ENCODE data around the gene PARK7.

The PARK7 gene

DNA sequence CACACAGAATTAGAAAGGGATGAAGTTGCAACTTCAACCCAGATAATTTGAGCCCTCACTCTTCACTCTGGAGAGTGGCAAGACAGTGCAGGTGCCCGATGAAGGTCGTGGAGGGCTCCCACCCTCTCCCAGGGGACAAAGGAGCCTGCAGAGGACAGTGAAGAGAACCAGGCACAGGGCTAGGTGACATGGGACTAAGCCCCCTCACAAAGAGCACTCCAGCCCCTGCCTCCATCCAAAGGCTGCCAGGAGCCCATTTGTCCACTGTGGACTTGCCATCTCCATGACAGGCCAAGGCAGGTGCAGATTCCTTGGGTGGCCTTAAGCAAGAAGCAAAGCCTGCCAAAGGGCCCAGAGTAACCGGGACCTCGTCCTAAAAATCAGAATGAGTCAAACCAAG lies 49.5 kb downstream of the PARK7 start:
- no peak for DNase-seq

DNA sequence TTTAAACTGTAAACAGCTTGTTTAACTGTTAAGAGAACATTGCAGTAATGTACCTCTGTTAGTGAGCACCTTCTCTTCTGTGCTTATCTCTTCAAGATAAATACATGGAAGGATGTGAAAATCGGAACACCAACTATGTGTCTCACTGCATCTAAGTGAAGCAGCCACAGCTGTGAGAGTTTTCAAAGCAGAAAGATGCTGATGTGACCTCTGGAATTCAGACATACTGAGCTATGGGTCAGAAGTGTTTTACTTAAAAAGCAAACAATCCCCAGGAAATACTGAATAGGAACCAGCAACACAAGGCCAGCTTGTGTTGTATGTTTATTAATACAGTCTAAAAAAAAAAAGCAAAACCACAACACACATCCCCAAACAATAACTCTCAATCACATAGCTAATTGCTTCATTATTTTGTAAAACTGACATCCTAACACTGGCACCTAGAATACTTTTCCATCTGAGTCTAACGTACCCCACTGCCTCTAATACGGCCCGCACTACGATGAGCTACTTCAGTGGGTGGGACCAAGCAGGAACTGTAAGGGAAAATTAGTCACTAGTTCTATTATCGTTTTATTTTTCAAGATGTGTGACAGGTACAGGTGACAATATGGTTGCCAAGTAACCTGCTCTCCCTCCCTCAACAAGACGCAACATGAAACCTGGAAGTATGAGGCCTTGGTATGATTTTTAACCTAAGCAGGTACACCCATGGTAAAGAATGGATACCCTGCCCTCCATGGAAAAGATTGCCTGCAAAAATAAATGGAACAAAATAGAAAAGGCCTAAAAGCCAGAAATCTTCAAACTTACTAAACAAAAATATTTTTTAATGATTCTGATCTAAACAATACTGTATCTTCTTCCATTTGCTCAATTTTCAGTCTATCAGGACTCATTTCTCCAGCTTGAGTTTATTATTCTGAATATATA lies 50.7 kb downstream of the PARK7 start:
- DNase-seq = no peak

DNA sequence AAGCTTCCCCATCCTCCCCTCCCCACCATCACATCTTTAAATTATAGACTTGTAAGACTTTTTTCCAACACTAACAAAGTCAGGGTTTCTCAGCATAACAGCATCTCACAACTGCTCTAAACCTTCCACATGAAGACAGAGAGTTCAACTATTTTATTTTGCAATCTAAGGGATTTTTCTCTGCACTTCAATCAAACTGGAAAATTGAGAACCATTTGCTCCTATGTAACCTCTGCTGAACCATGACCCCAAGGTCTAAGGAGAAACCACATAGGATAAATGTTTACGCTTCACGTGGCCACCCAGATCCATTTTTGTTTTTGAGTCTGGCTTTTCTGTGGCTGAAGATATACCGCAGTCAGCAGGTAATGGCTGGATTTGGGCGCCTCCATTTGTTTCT lies 51.4 kb downstream of the PARK7 start:
- DNase-seq = no peak

DNA sequence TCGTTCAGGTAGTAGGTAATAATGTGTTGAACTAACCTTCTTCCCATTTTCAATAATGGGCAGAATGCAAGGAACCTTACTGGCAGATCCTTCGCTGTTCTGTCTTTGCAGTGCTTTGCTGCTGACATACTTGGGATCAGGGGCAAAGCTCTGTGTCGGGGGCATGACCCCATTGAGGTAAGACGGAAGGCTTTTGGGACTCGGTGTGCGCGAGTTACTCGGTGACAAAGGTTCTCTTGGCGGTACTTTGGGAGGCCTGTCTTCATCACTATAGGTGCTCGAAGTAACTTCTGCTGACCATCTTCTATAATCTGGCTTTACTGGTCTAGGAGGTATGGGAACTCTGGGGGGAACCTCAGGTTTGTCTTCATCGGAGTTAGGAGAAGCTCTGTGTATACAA lies 51.9 kb downstream of the PARK7 start:
- no peak for DNase-seq

DNA sequence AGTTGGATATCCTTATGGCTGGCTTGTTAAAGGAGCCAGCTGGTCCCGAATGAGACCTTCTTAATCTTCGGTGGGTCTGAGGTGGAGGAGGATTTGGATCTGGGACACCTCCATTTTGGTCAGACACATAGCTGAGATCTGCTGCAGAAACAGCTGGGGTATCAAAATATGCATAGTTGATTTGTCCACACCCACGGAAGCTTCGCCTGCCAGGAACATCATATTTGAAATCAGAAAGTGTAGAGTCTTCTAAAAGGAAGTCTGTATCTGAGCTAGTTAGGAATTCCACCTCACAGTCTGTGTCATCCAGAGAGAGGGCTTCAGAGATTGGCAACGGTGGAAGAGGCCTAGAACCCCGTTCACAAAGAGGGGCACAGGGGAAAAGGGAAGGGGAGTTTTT lies 52.3 kb downstream of the PARK7 start:
- DNase-seq = no peak

DNA sequence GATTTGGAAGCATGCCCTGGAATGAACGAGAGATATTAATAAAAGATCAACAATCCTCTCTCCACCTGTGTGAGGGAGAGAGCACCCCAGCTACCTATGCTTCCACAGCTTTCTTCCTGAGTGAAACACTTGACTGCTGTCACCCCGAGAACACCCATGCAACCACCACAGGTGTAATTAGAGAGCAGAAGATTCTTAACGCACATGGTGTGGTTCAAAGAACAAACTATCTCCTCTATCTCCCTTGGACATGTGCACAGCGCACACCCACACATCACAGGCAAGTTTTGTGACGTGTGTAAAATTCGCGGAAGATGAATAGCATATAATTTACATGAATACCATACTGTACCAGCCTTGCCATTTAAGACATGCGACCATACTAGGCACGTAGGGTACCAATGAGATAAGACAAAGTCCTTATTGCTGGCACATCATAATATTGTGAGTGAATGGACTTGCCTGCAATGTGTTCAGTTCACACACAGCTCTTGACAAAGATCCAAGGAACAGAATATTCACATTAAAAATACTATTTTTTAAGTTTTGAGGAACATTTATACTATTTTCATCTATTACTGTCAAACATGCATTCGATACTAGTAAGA lies 53.0 kb downstream of the PARK7 start:
- DNase-seq = no peak

DNA sequence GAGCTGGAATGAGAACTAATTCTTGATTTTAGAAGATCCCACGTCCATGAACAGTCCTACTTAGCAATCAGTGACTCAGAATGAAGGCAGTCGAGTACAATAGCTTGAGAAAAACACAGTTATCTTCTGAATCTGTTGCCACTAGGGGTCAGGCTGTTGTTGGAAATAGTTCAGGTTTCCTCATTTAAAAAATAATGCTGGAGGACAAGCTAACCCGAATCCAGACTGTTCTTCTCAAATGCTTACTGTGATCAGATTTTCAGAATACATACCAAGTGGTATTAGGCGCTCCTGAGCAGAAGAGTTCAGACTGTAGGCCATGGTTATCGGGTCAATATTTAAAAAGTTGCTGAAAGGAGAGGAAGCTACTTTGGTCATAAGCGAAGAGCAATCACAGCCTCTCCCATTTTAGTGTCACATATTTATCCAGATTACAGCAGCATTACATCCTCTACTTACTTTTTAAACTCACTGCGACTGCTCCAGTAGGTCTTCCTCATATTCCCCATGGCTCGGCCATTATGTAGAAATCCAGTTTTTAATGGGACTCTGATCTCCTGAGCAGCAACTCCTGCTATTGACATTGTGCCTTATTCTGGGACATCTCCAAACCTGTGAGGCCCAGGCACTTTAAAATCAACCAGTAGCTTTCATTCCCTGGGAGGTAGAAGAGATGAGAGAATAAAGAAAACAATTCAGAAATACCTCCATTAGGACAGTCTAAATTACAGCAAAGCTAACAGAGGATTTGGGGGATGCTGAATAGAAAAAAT lies 53.7 kb downstream of the PARK7 start:
- peak; percentile 26 to 89 for DNase-seq

DNA sequence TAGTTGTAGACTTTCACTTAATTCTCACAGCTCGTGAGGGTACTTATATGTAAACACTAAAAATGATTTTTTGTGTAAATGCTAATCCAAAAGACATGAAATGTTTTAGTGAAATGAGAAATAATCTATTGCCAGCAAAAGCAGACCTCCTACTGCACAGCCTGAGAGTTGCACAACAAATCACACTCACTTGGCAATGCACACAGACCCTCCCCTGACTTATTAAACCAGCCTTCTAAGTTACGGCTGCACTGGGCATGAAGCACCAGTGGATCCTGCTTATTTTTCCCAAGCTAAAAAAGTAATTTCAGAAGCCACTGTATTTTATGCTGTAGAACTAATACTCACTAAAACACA lies 54.3 kb downstream of the PARK7 start:
- no peak for DNase-seq

DNA sequence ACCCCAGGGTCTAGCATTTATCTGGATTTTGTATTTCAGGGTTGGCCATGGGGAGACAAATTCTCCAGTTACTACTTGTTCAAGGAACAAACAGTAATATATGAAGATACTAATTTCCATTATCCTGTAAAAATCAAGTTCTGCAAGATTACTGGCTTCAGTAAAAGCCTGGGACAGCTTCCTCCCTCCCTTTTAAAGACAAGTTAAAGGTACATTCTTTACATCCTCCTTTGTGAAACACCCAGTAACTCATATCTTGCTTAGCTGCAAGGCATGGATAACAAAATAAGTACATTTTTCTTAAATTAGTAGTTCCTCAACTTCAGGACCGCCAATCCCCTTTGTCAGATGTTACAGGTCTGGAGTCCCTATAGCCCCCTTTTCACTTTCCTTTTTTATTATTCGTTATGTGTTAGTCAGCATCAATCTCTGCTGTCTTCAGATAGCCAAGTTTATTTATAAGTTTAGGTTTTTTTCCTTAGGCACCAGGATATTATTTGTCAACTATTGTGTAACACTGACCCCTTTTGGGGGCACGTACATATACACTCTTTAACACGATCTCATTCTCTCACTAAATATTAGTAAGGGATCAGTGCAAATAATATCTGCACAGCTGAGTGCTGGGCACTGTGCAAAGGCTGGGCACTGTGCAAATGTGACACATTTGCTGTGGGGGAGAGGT lies 54.8 kb downstream of the PARK7 start:
- DNase-seq = no peak

DNA sequence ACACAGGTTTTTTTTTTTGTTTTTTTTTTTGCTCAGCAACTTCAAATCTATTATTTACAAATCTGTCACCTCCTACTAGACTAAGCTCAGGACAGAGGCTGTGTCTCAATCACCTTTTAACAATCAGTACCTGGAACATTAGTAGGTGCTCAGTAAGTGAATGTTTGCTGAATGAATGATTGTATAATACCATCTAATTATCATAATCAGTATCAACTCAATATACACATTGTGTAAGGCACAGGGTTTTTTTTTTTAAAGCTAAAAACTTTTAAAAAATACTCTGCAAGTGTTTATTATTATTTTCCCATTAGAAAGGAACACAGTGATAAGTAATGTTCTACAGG lies 55.4 kb downstream of the PARK7 start:
- DNase-seq = no peak

DNA sequence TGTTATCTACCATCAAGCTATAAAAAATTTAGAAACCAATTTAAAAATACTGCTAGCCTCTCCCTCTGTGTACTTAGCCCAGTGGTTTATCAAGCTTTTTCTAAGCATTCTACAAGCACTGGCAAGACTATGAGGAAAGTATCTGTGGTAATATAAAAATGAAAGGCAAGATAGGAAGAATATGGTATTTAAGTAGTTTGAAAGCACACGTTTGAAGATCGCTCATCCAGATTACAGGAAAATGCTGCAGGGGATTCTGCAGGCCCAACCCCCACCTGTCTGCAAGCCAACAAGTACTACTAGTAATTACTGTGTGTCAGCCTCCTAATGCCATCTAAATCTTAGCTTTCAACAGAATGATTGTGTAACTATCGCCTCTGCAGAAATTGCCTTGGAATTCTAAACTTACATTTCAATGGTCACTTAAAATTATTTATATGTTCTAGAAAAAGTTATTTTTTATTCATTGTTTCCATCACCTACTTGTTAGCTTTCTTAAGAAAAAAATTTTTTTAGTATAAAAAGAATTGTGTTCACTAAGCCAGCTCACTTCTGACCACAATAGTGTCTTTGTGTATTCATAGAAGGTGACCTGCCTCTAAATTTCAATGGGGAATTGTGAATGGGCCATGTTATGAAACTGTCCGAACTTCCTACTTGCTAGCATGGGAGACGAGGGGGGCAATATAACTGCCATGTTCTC lies 56.1 kb downstream of the PARK7 start:
- DNase-seq = peak; percentile 5 to 79

DNA sequence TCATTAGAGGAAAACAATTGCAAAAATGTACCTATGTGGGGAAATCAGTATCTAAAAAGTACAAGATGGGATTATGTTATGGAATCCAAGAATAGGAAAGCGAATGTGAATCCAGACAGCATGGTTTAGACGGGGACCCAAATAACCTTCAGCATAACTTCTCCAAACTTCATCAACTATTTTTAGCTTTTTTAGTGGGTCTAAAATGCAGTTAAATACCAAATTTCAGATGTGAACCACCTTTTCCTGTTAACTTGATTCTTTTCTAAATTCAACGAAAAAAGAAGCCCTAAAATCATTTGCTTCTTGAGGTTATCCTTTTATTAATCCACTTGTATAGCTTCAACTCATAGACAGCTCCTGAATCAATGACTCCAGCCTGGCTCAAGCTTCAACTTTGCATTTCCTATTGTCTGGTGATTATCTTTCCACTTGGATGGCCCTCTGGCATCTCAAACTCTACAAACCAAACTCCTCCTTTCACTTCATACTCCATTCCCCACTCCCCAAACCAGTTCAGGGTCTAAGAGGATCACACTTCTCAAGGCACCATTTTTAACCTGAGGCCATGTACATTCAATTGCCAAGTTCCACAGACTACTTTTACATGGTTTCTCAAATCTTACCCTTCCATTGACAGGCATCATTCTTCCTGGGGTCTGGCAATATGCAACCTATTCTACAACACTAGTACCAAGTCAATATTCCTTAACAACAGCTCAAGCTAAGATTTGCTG lies 57.1 kb downstream of the PARK7 start:
- no peak for DNase-seq

DNA sequence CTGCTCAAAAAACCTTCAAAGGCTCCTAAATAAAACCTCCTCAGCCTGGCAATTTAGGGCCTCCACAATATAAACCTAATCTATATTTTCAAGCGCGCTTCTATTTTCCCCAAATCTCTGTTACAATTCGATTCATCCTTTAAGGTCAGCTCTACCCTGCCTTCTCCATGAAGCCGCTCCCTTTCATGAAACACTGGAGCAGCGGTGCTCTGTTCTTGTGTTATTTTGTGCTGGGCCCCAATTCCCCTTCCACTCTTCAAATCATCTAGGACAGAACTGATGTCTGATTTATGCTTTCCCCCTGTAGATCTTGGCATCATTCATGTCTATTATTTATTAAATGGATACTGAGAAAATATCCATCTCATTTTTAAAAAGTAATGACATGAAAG lies 57.7 kb downstream of the PARK7 start:
- DNase-seq = no peak

DNA sequence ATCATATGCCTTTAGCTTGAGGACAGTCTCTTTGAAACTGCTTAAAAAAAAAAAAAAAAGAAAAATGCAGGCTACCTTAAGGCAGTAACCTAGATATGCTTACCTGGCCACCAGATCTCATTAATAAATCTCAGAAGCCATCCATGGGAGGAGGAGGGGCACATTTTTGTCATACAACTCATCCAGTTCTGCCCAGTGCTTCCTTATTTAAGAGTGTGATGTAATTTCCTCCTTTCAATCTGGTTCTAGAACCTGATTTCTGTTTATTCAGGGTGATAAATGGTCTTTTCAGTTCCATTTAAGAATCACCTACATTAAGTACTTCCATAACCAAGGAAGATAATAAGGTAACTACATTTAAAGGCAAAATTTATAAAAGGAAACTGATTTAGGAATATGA lies 58.5 kb downstream of the PARK7 start:
- no peak for DNase-seq

DNA sequence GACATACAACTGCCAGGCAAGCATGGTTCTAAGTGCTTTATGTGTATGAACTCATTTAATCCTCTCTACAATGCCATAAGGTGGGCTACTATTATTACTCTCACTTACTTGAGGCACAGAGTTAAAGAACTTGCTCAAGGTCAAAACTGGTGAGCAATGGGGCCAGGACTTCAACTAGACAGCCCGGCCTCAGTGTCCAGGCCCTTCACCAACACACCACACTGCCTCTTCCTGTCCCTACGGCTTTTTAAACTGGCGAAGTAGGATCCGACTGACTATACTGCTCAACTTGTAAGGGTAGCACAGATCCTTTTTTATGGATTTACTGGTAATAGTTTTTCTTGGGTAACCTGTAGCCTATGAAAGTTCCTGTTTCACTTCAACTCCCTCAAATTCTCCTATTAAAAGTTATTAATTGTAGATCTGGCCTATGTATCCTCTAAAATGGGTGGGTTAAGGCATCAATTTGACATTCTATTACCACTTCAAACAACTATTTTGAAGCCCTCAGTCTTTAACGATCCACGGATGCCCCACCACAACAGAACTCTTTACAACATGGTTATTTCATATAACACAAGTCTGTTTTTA lies 60.3 kb downstream of the PARK7 start:
- no peak for DNase-seq

DNA sequence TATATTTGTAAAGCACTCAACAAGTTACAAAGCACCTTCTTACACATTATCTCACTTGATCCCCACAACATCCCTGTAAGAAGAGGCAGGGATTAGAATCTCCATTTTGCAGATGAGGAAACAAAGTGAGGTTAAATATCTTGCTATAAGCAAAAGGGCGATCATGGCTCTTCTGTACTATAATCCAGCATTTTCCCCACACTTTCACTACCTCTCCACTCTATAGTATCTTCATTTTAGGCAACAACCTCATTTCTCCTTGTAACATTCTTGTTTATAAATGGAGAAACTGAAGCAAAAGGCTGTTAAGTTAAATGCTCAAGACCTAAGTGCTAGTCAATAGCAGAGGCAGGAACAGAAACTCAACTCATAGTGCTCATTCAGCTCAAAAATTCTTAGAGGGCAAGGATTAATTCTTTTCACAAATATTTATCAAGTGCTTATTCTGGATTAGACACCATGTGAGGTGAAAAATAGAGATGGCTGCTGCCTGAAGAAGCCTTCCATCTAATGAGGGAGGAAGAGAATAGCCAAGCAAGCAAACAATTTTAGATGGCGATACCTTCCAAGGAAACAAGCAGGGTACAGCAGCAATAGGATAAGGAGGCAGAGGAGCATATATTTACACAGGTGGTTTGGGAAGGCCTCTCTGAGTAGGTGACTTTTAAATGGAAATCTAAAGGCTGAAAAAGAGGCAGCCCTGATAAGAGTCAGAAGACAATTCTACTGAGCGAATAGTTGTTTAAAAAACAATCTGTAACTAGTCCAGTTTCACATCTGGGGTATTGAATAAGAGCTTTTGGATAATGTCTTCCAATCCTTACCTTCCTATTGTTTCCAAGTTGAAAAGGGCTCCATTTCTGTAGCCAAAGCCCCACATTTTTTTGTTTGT lies 61.1 kb downstream of the PARK7 start:
- no peak for DNase-seq

DNA sequence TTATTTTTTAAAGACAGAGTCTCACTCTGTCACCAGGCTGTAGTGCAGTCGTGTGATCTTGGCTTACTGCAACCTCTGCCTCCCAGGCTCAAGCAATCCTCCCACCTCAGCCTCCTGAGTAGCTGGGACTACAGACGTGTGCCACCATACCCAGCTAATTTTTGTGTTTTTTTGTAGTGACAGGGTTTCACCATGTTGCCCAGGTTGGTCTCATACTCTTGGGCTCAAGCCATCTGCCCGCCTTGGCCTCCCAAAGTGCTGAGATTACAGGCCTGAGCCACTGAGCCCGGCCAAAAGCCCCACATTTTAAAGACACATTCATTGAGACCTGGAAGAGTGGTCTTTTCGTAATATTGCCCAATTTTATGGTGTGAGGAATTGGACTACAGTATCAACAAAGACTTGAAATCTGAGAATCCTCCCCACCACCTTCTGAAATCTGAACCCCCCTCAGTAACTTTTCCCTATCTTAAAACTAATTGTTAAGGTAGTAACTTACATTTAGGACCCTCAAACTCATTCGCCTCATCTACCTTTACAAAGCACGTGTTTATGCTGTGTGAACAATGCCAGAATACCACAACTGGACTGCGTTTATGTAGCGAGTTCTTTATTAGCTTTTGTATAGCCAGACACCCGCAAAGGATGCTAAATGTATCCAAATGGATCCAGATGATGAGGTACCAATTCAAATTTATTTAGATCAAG lies 61.9 kb downstream of the PARK7 start:
- DNase-seq = no peak

DNA sequence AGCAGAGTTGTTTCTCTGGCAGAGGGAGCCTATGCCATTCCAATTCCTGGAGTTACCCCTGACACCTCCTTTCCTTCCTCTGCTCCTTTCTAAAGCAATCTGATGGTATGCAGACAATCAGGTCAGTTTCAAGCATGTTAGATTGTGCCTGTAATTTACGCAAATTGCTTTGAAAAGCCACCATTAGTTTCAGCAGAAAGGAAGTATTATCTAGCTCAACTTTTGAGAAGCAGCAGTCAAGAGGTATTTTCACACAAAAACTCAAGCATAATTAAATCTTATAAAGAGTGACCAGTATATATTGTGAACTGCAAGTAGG lies 62.4 kb downstream of the PARK7 start:
- DNase-seq = no peak

DNA sequence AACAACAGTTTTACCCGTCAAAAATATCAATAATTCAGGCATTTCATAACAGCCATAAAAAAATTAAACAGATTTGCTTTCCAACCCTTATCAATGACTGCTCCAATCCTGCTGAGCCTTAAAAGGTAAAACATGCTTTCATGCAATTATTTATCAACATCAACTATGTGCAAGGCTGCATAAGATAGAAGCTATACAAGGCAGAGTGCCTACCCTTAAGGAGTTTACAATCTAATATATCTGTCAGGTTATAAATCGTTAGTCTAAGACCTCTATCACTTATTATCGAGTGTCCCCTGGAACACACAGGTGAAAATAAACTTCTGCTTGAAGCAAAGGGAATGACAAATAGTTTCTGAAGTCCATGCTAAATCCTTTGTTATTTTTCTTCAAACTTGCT lies 62.8 kb downstream of the PARK7 start:
- DNase-seq = no peak

DNA sequence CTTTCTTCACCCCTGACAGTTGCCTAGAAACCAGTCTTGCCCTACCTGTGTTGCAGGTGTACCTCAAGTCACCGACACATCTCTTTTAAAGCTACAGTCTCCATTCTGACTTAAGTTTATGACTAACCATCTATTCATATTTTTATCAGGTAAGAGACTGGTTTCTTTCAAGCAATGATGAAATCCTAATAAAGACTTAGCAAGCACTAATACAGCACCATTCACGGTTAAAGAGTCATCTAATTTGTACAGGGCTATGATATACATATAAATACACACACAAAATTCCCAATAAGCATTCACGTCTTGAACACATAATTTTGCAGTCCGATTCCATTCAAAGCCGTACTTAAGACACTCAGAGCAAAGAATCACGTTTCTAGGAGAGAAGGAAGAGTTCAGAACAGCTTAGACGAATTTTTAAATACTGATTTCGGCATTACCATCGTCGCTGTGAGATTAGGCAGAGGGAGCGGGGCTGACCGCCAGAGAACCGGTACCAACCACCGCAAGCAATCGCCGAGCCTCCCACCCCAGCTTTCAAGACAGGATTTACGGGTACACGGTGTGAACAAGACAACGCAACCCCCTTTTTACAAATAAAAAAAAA lies 63.7 kb downstream of the PARK7 start:
- DNase-seq = no peak
